AG09319 (cell line): ENCODE measurements around the gene ARSJ.
A peak's percentile ranks its signal among the peaks of the same experiment; 100 is the strongest.

Experiments
- DNase-seq: peaks from one replicate; pipeline ENCODE4 v3.0.0-alpha.2; 2010; ENCODE audit warnings: low read depth; ENCODE audit errors: extremely low read depth
- TF ChIP-seq, protein P1 (sequence below): IDR thresholded peaks from 2 replicates; pipeline ENCODE4 v1.5.1; 2011; ENCODE audit warnings: low read depth, mild to moderate bottlenecking, inconsistent platforms, low read length, moderate library complexity

ARSJ gene

DNA sequence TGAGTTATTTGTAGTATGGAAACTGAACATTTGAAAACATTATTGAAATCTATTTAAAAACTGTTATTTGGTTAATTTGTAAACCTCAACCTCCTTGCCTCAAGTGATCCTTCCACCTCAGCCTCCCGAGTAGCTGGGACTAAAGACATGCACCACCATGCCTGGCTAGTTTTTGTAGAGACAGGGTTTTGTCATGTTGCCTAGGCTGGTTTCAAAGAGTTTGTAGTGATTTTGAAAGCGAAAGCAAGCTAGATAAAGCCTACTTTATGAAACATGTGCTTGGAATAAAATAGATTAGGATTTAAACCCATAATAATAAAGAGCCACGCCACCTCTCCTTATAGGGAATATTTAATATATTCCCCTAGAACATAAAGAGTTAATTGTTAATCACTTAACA is 23.5 kb downstream of the ARSJ start:
- TF ChIP-seq, protein P1, sequence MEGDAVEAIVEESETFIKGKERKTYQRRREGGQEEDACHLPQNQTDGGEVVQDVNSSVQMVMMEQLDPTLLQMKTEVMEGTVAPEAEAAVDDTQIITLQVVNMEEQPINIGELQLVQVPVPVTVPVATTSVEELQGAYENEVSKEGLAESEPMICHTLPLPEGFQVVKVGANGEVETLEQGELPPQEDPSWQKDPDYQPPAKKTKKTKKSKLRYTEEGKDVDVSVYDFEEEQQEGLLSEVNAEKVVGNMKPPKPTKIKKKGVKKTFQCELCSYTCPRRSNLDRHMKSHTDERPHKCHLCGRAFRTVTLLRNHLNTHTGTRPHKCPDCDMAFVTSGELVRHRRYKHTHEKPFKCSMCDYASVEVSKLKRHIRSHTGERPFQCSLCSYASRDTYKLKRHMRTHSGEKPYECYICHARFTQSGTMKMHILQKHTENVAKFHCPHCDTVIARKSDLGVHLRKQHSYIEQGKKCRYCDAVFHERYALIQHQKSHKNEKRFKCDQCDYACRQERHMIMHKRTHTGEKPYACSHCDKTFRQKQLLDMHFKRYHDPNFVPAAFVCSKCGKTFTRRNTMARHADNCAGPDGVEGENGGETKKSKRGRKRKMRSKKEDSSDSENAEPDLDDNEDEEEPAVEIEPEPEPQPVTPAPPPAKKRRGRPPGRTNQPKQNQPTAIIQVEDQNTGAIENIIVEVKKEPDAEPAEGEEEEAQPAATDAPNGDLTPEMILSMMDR: no peak
- no peak for DNase-seq

DNA sequence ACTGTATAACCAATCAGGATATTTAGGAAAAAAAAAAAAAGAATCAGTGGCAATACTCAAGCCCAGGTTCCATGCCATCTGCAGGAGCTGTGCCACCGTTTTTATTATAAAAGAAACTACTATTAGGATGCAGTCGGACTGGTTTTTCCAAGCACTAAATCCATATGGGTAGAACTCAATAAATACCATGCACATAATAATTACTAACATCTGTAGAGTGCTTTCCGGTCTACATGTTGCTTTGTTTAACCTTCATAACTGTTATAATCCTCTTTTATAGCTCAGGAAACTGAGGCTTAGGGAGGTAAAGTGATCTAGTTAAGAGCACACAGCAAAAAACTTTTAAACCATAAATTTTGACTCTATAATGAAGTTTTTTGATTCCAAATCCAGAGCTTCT is 24.0 kb downstream of the ARSJ start:
- DNase-seq: no peak
- TF ChIP-seq, protein P1: no peak

DNA sequence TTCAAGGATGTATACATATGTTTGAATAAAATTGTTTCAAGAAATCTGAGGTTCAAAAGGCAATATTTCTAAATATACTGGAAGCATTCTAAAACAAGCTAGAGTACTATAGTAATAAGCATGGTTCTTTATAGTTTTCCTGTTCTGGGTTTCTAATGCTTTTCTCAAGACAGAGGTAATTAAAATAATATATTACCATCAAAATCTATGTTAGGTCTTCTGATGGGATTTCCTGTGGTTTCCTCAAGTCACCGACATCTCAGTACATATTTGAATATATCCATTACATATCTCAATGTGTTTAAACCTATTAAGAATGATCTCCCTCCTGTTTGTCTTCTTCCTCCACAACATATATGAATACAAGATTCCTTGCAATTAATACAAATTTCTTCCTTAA is 25.6 kb downstream of the ARSJ start:
- TF ChIP-seq, protein P1: no peak

DNA sequence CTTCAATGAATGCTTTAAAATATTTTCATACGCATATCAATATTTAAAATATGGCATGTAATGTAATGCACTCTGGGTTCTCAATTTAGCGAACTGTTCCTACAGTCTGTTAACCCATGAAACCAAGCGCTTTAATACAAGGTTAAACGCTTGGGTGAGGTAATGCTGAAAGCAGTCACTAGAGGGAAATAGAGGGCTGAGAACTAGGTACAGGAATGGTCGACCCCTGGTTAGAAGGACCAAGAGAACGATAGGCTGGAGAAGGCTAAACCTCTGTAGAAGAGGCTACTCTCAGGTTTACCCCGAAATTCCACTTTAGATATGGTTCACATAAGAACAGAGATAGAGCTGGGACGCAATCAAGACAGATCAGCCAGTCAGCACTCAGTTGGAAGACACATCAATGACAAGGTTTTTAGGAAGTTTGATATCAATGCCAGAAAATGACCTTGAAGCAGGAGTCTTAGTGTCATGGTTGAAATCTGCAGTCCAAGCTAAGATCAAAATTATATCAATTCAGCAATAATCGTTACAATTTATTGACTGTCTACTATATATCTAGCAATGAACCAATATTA is 26.9 kb downstream of the ARSJ start:
- DNase-seq: no peak
- TF ChIP-seq, protein P1: peak; percentile 54

More for the DNA sequence above, 25.6 kb downstream of the ARSJ start:
- no peak for DNase-seq

DNA sequence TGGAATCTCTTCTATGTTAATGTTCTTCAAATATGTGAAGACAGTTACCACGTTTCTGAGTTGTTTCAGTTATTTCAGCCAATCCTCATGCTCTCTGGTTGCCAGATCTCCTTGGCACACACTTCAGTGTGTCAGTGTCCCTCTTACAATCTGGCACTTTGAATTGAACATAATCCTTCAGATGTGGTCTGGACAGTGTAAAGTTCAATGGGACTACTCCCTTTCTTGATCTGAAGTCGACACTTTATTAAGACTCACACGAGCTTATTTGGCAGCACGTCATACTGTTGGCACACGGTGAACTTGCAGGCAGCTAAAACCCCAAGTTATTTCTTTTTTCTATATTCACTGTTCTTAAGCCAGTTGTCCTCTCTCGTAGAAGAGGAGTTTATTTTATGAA is 28.2 kb downstream of the ARSJ start:
- TF ChIP-seq, protein P1: no peak
- DNase-seq: no peak

DNA sequence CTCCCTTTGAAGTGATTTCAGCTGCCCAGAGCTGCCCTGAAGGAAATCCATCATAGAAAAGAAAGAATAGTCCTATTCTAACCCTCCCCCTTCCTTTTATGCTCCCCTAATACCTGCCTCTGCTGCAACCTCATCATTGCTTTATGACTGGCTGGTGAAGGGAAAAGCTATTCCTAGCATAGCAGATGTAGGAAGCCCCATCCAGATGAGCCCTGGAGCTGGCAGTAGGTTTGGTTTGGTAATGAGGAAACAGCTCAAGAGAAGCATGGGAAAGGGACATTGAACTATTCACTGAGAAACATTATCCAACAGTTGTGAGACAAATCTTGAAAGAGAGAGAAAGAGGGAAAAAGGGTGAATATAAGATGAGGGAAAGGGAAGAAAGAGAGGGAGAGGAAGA is 29.2 kb downstream of the ARSJ start:
- TF ChIP-seq, protein P1: no peak
- DNase-seq: no peak

DNA sequence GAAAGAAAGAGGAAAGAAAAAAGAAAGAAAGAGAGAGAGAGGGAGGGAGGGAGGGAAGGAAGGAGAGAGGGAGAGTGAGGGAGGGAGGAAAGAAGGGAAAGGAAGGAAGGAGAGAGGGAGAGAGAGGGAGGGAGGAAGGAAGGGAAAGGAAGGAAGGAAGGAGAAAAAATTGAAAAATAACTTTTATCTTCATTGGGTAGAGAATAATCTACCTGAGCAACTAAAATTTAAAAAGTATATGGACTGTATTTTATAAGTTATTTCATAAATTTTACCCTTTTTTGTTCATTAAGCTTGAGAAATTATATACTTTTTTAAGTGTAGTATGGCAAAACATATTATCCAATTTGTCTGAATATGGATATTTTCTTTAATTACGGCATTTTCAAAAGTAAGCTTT is 32.0 kb downstream of the ARSJ start:
- DNase-seq: no peak
- TF ChIP-seq, protein P1: no peak
